CD4-positive, alpha-beta T cell treated with Interleukin-6 at 100 ng/mL for 8 hours (primary cell): Measurements from ENCODE around the gene RAB44.

ENCODE experiments used
- DNase-seq: peaks from one replicate; pipeline ENCODE4 v3.0.0-alpha.2; 2020; ENCODE audit warnings: mixed read lengths, low spot score

The RAB44 gene

DNA sequence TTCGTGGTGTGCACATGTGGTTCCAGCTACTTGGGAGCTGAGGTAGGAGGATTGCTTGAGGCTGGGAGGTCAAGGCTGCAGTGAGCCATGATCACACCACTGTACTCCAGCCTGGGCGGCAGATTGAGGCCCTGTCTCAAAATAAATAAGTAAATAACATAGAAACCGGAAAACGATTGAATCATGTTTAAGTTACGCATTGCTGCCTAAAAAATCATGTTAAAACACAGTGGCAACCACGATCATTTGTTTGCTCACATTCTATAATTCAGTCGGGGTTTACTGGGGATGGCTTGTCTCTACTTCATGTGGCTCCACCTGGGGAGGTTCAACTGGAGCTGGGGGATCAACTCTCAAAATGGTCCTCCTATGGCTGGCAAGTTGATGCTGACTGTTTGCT is 27.4 kb upstream of the RAB44 start:
- DNase-seq, result no peak

DNA sequence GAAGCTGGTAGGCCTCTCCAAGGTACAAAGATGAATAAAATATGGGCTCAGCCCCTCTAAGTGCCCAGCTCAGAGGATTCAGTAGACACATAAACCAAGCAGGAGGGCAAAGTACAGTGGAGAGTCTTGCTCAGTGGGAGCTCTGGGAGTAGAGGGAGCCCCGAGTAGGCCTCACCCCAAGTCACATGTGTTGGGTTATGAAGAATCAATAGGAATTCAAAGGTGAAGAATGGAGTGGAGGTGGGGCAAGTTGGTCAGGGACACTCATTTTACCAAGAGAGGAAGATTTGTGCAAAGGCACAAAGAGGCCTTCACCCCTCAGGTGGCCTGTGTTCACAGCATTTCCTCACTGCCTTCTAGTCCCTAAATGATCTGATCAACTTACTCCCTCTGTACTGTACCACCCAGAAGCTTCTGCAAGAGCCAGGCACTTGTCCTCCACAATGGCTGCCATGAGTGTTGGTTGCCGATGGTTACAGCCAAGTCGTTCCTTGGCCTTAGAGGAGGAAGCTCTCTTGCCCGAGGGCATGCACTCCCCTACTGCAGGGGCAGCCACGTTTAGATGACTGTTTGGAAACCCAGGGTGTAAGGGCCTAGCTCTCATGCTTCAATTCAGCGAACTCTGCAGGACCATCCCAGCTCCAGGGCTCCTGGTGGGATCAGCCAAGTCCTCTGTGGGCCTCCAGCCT is 25.8 kb upstream of the RAB44 start:
- DNase-seq, result no peak

GRCh38 chr6:36673882-36674281 is 23.7 kb upstream of the RAB44 start:
- DNase-seq, result no peak

- no peak for DNase-seq
Observed at GRCh38 chr6:36674942-36675341, 22.7 kb upstream of the RAB44 start.

GRCh38 chr6:36676141-36677058 is 21.2 kb upstream of the RAB44 start:
- no peak for DNase-seq

- no peak for DNase-seq
Observed at GRCh38 chr6:36677059-36677749, 20.4 kb upstream of the RAB44 start.

DNA sequence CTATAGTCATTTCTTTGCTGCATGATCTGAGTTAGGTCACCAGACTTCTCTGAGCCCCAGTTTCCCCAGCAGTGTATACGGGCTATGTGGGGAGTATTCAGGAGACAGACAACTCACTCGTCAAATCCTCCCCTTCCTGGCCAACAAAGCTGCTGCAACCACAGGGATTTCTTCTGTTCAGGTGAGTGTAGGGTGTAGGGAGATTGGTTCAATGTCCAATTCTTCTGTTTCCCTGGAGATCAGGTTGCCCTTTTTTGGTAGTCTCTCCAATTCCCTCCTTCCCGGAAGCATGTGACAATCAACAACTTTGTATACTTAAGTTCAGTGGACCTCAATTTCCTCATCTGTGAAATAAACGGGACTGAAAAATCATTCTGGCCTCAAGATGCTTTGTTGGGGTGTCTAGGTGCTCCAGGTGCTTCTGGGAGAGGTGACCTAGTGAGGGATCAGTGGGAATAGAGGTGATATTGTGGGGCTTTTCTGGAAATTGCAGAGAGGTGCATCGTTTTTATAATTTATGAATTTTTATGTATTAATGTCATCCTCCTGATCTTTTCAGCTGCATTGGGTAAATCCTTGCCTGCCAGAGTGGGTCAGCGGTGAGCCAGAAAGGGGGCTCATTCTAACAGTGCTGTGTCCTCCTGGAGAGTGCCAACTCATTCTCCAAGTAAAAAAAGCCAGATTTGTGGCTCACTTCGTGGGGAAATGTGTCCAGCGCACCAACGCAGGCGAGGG is 19.7 kb upstream of the RAB44 start:
- DNase-seq, result no peak

- DNase-seq, result peak; percentile 73
Observed at GRCh38 chr6:36678488-36679042, 19.1 kb upstream of the RAB44 start, which contains the start of gene CDKN1A. Gene CDKN1A, plus strand, starts transcription at chr6:36678714. Its CDS starts 5,388 bp downstream, at chr6:36684102.

GRCh38 chr6:36679043-36679833 is 18.4 kb upstream of the RAB44 start:
- DNase-seq, result no peak

- DNase-seq, result peak; percentile 67
Observed at GRCh38 chr6:36682328-36683144, 15.1 kb upstream of the RAB44 start.

GRCh38 chr6:36683145-36683655 is 14.4 kb upstream of the RAB44 start:
- DNase-seq, result no peak

DNA sequence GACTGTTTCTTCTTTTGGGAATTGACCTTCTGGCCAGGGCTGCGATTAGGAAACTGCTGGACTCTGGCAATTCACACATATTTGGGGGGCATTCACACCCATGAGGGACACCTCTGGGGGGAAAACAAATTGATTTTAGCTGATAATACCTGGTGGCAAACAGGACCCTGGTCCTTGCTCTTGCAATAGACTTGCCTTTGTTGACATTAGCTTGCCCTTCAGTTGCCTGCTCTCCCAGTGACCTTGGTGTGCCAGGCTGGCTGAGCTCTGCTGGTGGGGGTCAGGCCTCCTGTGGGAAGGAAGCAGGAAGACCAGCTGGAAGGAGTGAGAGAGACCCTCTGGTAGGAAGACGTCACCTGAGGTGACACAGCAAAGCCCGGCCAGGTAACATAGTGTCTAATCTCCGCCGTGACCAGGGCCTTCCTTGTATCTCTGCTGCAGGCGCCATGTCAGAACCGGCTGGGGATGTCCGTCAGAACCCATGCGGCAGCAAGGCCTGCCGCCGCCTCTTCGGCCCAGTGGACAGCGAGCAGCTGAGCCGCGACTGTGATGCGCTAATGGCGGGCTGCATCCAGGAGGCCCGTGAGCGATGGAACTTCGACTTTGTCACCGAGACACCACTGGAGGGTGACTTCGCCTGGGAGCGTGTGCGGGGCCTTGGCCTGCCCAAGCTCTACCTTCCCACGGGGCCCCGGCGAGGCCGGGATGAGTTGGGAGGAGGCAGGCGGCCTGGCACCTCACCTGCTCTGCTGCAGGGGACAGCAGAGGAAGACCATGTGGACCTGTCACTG is 13.8 kb upstream of the RAB44 start:
- DNase-seq, result no peak

DNA sequence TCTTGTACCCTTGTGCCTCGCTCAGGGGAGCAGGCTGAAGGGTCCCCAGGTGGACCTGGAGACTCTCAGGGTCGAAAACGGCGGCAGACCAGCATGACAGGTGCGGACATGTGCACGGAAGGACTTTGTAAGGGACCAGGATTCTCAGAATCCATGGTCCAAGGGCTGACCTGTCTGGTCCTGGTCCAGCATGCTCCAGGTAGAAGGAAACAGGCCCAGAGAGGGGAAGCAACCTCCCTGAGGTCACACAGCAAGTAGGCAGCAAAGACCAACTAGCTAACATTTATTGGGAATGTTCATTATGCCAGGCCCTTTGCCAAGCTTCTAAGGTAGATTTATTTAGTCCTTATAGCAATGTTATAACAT is 13.2 kb upstream of the RAB44 start:
- DNase-seq, result no peak

DNA sequence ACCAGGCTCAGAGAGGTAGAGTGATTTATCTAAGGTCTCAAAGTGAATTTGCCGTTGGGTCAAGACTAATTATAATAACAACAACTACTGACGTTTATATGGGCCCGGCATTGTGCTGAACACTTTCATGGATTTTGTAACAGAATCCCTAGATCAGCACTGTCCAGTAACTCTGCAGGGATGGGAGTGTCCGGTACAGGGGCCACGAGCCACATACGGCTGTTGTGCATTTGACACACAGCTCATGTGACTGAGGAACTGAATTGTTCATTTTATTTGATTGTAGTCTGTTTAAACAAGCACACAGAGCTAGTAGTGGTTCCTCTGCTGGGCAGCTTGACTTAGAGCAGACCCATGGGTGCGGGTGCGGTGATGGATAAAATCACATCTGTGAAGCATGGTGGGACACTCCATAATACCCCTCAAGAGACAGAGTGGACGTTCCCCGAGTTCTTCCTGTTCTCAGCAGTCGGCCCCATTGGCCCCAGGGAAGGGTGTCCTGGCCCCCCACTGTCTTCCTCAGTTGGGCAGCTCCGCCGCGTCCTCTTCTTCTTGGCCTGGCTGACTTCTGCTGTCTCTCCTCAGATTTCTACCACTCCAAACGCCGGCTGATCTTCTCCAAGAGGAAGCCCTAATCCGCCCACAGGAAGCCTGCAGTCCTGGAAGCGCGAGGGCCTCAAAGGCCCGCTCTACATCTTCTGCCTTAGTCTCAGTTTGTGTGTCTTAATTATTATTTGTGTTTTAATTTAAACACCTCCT is 12.3 kb upstream of the RAB44 start:
- no peak for DNase-seq

- DNase-seq, result no peak
Observed at GRCh38 chr6:36685926-36686667, 11.5 kb upstream of the RAB44 start.

GRCh38 chr6:36686668-36687513 is 10.7 kb upstream of the RAB44 start:
- DNase-seq, result no peak
